ENCODE data around the gene VAV2. TPM values are rescaled to one million over a fixed set of nuclear protein-coding genes. Genes with fewer than 3 reads are reported as not detected.

The VAV2 gene
- total and polyA plus RNA-seq, 9 of the 15 experiments (the other 6 are each of a cell fraction or from before 2014, with no cell fraction given), result 0.01 to 2.7 (median 1.0) TPM; not detected in 1

- TF ChIP-seq HMG20A (CRISPR knock-in tag; conservative IDR thresholded peaks at IDR 0.05) (no peak), ZNF408 (CRISPR knock-in tag; IDR thresholded peaks at IDR 0.05; ENCODE audit: low read depth) (no peak), MAFG (tag; conservative IDR thresholded peaks at IDR 0.05) (peak; percentile 47), EWSR1 (IDR thresholded peaks at IDR 0.05; ENCODE audit: borderline replicate concordance, low read depth, partially characterized antibody) (no peak), ATF3 (IDR thresholded peaks at IDR 0.05) (peak; percentile 74), ATF3 (CRISPR knock-in tag; conservative IDR thresholded peaks at IDR 0.05) (no peak), MECOM (CRISPR knock-in tag; IDR thresholded peaks at IDR 0.05) (no peak), MAZ (CRISPR knock-in tag; conservative IDR thresholded peaks at IDR 0.05 in 1 of 2, IDR thresholded peaks at IDR 0.05 in 1 of 2) (no peak), MAFF (IDR thresholded peaks at IDR 0.05; ENCODE audit: low read length) (no peak), ZNF511 (CRISPR knock-in tag; IDR thresholded peaks at IDR 0.05) (no peak), FUS (optimal IDR thresholded peaks at IDR 0.05; ENCODE audit: low read depth, low read length) (no peak), U2AF2 (optimal IDR thresholded peaks at IDR 0.05; ENCODE audit: low read depth, low read length) (no peak), NR2F6 (CRISPR knock-in tag; IDR thresholded peaks at IDR 0.05) (no peak), U2AF1 (optimal IDR thresholded peaks at IDR 0.05; ENCODE audit: low read depth, low read length) (no peak), ZNF282 (CRISPR knock-in tag; IDR thresholded peaks at IDR 0.05) (no peak), DNMT1 (IDR thresholded peaks at IDR 0.05) (no peak), RFX1 (IDR thresholded peaks at IDR 0.05) (no peak), IRF9 (tag; IDR thresholded peaks at IDR 0.05) (no peak), SIN3A (IDR thresholded peaks at IDR 0.05; ENCODE audit: borderline replicate concordance in 2 of 2, control insufficient read depth in 1 of 2, low read depth in 2 of 2, low read length in 2 of 2) (no peak), PTTG1 (tag; IDR thresholded peaks at IDR 0.05; ENCODE audit: low read depth) (no peak), ZNF395 (CRISPR knock-in tag; IDR thresholded peaks at IDR 0.05) (no peak), ZSCAN32 (CRISPR knock-in tag; IDR thresholded peaks at IDR 0.05) (no peak), ATF4 (CRISPR knock-in tag; IDR thresholded peaks at IDR 0.05) (0 out of 2 replicates have a peak, but pooled peaks have one; percentile 26), POLR2A (conservative IDR thresholded peaks at IDR 0.05) (no peak), ZNF717 (CRISPR knock-in tag; IDR thresholded peaks at IDR 0.05) (no peak), ILF3 (IDR thresholded peaks at IDR 0.05; ENCODE audit: borderline replicate concordance) (no peak)
These were observed 166.4 kb downstream of the VAV2 start (continued) for GRCh38 chr9:133825555-133826218.

Measured in K562 (cell line).